Measurements from ENCODE around the gene SNX33.
"Not testable (repeated sequence)": the region's sequence is repeated elsewhere in the genome, so short reads cannot be mapped to it uniquely, and the experiment has no call there.

SNX33 gene

DNA sequence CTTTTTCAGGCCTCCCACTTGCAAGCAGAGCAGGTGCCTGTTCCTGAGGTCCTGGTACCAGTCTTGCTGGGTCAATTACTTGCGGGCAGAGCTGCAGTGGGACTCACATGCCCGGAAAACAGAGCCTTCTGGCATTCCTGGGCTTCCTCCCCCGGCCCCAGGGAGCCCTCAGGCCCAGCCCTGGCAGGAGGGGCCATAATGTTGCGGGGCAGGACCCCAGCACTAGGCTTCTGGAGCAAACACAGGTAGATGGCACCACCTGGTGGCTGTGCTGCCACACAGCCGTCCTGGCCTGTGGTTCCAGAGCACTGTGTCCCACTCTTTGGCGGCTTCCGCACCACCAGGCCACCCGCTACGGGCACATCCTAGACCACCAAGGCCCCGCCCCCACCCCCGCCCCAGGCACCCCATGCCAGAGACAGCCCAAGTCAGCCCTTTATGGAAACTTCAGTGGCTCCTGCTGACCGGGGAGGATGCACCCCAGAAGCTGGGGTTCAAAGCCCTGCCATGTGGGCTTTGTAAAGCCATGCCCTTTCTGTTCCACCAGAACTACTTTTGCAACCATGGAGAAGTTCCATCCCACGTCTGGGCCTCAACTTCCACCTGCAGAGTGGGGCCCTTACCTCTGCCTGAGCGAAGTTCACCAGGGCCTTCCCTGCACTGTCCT, 36.1 kb downstream of the SNX33 start:
- DNase-seq (ENCODE audit: low spot score): not testable (repeated sequence)

DNA sequence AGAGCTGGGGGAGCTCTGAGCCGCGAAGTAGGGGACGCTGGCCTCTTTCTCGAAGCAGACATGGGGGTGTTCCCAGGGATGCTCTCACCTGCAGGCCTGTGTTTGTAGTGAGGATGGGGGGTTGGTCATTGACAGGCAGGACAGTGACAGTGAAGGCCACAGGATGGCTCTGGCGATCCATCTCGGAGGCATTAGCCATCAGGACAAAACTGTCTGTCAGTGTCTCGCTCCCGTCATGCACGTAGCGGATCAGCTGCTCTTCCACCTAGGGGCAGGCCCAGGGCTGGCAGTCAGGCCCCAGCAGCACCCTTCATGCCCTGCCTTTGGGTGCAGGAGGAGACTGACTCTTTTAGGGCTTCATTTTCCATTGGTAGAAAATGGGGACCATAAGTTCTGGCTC, 36.9 kb downstream of the SNX33 start:
- no peak for DNase-seq (ENCODE audit: low spot score)

DNA sequence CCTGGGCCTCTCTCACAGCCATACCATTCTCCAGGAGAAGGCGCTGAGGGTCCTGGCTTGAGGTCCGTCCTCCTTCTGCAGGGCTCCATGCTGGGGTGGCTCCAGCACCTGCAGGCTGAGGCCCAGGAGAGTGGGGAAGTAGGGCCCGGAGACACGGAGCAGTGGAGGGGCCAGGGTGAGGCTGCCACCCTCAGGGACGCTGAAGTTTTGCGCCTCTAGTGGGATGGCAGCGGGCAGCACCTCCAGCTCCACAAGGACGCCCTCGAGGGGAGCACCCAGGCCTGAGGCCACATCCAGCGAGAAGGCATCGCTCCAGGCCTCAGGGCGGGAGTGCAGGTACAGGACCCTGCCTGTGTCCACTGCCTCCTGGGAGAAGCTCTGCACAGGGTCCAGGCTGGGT, 37.5 kb downstream of the SNX33 start:
- DNase-seq (ENCODE audit: low spot score): no peak

DNA sequence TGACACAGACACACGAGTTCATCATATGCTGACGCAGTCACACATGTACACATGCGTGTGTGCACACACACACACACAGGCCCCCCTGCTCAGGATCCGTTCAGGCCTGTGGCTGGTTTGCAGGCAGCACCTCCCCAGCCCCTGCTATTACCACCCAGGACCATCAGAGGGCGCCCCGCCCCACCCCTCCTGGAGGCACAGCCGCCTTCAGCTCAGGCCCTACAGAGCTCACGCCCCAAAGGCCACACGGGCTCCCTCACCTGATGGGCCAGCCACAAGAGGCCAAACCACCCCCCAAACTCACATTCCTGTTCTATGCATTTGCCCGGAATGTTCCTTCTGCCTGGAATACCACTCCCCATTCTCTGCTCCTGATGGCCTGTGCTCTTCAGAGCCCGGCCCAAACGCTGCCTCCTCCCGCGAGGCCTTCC, 38.5 kb downstream of the SNX33 start:
- not testable (repeated sequence) for DNase-seq (ENCODE audit: low spot score)

DNA sequence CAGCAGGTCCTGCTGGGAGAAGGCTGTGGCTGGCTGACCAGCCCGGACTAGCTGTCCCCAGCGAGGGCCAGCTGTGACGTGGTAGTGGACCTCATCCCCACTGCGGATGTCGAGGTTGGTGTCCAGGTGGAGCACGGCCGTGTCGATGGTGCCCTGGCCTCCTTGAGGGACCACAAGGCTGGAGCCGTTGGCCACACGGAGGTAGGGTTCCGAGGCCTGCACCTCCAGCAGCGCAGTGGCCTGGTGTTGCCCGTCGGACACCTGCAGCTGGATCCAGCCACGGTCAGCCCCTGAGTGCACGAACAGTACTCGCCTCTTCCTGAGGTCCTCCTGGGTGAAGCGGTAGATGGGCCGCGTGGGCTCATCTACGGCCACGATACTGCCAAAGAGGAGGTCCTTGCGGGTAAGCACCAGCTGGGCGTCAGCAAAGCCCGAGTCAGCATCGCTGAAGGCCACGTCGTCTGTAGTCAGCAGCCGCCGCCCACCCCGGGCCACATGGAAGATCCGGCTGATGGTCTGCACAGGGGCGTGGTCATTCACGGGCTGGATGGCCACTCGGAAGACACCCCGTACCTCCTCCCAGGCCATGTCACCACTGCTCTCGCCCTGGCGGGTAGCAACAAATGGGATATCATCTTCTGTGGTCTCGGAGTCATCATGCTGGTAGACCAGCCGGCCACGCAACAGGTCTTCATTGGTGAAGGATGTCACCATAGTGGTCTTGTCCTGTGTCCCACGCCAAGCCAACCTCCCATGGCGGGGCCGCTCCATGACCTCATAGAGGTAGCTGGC, 40.0 kb downstream of the SNX33 start:
- no peak for DNase-seq (ENCODE audit: low spot score)

DNA sequence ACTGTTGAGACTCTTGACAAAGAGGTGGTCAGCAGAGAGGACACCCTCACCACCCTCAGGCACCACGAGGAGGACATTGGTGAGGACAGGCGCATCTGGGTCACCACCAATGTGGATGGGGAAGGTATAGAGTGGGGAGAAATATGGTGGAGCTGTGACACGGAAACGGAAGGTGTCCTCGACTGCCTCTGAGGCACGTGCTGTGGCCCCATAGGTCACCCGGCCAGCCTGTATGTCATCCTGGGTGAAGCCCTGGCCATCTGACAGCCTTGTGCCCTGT, 40.5 kb downstream of the SNX33 start:
- no peak for DNase-seq (ENCODE audit: low spot score)

DNA sequence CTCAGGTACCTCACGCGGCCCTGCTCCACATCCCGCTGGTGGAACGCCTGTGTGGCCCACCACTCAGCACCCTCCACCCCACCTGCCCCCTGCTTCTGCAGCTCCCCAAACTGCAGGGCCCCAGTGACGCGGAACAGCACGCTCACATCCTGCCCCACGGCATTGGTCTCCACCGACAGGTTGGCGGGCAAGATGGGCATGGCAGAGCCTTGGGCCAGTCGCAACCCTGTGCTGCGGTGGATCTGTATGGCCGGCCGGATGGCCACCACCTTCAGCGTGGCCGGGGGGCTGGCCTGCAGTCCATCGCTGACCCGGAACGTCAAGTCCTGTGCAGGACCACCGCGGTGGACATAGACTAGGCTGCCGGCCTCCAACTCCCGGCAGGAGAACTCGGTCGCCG, 41.1 kb downstream of the SNX33 start:
- no peak for DNase-seq (ENCODE audit: low spot score)

DNA sequence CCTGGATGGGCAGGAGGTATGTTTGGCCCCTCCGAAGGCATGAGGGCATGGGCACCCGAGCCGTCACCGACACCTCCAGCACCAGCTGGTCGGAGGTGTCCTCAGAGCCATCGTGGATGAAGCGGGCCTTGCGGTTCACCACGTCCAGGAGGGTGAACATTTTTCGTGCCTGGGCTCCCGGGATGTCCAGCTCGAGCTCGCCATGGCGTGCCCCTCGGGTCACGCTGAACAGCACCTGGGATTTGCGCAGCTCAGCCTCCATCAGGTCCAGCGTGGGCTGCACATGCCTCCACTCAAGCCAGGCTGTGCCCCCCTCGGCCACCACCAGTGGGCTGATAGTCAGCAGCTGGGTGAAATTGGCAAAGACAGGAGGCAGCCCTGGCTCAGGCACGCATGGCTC, 41.7 kb downstream of the SNX33 start:
- DNase-seq (ENCODE audit: low spot score): not testable (repeated sequence)

DNA sequence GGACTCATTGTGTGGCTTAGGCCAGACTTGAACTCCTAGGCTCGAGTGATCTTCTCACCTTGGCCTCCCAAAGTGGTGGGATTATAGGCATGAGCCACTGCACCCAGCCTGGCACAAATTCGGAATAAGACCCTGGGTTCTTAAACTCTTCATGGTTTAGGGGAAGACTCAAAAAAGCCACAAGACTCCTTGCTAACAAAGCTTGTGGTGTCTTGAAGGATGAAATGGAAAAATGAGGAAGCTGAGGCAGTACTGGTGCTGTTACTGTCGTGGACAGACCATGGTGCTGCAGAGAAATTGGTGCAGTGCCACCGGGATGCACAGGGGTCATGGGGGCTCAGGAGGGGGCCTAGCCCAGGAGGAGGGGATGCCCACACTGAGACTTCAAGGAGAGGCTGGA, 44.6 kb downstream of the SNX33 start:
- not testable (repeated sequence) for DNase-seq (ENCODE audit: low spot score)

DNA sequence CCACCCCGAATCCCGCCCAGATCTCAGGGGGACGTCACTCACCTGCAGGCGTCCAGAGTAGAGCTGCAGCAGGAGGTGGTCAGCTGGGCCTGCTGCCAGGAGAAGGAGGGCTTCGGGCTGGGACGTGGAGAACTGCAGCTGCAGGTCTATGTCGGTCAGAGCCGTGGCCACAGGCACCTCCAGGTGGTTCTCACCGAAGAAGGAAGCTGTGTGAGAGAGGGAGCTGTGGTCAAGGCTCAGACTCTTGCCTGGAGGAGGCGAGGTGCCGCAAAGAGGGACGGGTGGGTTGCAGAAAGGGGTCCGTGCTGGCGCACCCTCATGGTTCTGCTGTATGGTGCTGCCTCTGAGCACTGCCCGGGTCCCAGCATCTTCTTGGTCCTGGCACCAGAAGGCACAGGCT, 45.3 kb downstream of the SNX33 start:
- DNase-seq (ENCODE audit: low spot score): not testable (repeated sequence)

DNA sequence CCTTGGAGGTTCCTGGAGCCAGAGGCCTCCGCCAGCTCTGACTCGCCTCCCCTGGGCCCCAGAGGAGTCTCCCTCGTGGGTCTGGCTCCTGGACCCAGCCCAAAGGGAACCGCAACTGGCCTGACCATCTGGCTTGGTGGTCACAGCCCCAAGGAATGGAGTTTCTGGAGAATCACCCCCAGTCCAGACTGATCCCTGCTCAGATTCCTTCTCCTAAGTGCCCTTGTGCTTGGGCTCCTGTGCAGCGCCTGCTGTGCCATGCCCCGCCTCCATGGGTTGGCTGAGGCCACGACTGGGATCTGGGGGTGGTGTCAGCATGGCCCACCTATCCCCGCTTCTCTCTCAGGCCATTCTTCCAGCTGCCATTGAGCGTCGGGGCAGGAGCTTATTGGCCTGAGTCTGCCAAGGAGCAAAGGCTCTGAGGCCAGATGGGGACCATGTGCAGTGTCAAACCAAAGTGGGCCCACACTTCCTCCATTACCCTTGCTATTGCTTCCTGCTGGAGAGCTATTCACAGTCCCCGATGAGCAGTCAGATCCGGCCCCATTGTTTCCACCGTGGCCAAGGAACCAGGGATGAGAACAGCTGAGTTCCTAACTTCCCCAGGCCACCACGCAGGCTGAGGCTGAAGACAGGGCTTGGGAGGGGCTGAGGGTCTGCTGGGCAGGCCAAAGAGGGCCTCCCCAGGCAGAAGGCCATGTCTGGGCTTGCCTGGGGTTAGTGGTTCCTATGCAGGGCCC, 46.0 kb downstream of the SNX33 start:
- no peak for DNase-seq (ENCODE audit: low spot score)

DNA sequence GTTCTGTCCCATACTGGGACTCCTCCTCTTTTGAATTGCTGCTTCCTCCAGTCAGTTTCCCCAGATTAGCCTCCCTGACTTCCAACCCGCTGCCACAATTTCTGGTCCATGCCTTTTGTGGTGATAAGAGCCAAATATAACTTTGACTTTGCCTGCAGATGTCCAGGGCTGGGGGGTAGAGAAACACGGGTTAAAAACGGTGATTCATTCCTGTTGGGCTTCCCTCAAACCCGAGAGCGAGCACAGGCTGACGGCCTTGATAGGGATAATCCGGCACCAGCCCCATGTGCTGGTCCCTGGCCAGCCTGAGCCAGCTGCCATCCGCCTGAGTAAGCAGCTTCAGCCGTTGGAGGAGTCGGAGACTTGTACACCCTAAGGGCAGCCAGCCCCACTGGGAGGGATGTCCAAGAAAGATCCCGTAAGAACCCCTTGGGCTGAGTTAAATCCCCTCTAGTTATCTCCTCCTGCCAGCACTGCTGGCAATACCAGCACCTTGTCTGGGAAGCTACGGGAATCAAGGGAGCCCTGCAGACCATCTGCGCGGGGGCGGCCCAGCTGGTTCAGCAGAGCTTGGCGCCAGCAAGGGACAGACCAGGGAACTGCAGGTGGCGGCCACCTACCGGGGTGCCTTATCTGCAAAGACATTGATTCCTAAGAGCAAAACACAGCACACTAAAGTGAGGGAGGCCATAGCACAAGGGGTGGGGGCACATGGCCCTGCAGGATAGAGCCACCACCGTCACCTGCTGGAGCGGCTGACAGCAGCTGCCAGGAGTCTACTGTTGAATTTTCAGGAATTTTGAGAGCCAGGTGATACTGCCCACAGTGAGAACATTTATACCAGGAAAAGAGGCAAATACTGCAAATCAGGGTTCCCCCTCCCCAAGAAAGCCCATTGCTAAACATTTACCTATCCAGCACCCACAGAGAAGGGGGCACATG, 46.8 kb downstream of the SNX33 start:
- peak; percentile 56 for DNase-seq (ENCODE audit: low spot score)

DNA sequence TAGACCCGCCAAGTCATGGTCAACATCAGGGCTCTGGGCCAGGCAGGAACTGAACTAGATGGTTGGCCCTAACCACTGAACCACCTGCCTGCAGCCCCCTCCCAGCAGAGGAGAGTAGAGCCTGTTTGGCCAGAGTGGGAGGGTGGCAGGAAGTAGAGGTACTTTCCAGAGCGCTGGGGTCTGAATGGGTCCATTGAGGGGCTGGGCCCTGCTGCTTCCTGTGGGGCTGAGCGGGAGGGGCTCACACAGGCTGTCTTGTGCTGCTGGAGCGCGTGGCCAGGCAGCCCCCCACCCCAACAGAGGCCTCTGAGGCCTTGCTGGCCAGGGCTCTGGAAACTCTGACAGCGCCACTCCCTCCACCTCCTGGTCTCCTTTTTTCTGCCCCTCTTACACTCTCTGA, 47.5 kb downstream of the SNX33 start:
- peak; percentile 66 for DNase-seq (ENCODE audit: low spot score)

DNA sequence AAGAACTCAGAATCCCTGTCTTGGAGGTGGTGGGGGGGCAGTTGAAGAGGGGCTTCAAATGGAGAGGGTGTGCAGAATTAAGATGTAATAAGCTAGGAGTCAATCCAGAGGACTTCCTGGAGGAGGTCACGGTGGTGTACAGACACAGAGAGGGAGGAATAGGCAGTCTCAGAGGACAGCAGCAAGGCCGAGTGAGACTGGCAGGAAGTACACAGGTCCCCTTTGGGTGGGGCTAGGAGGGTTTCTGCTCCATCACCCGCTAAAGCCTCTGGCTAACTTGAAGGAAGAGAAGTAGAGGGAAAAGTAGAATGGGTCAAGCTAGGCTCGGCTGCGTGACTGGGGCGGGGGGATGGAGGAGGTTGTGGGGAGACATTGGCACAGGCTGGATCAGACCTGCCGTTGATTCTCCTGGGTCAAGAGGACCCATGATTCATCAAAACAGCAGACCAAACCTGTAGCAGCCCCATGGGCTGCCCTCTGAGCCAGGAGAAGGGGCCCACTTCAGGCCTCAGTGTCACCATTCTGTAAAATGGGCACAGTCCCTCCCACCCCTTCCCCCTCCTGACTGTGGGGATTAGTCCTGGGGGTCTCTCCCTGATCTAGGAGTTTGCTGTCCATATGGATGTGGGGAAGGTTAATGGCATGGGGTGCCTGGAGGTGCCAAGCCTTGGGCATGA, 48.1 kb downstream of the SNX33 start:
- DNase-seq (ENCODE audit: low spot score): no peak

DNA sequence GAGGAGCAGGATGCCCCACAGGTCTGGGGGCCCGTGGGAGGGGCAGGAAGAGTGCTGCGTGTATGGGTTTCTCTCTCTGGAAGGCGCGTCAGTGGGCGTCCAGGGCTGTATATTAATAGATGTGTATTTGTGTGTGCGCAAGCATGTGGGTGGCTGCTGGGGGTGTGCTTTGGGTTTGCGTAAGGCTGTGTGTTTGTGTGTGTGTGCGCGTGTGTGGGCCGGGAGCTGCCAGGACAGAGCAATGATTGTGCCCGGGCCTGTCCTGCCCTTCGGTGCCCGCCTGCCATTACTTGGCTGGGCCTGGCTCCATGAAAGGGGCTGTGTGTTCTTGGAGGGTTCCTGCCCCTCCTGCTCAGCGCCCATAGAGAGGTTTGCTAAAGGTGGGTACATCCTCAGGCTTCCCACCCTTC, 48.6 kb downstream of the SNX33 start:
- peak; percentile 80 for DNase-seq (ENCODE audit: low spot score)

DNA sequence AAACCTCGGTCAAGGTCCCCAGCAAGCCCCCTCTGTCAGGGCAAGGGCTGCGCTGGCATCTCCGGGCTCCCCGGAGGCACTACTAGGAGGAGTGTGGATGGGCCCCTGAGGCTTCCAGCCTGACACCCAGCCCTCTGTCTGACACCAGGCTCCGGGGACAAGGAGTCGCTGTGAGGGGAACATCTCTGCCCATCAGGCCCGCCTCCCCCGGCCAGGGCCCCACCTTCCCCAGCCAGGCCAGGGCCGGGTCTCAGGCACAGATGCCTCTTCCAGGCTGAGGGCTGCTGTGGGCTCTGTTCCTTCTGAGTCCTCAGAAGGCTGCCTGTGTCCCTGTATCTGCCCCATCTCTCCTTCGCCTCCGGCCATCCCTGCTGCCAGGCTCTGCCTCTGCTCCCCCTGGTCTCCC, 49.1 kb downstream of the SNX33 start:
- DNase-seq (ENCODE audit: low spot score): no peak

DNA sequence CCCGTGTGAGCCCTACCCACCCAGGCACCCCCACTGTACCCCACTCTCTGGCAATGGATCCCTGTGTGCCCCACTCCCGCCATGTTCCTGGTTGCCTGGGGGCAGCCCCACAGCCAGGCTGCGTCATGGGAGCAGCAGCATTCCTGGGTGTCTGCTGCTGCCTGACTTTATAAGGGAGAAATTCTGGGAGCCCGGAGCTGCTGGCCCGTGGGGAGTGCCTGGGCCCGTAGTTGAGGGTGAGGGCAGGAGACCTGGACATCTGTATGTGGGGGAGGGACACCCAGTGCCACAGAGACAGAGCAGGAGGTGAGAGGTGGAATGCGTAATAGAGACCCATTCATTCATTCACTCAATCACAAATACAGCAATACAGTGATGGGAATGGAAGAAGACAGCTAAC, 49.8 kb downstream of the SNX33 start:
- no peak for DNase-seq (ENCODE audit: low spot score)

DNA sequence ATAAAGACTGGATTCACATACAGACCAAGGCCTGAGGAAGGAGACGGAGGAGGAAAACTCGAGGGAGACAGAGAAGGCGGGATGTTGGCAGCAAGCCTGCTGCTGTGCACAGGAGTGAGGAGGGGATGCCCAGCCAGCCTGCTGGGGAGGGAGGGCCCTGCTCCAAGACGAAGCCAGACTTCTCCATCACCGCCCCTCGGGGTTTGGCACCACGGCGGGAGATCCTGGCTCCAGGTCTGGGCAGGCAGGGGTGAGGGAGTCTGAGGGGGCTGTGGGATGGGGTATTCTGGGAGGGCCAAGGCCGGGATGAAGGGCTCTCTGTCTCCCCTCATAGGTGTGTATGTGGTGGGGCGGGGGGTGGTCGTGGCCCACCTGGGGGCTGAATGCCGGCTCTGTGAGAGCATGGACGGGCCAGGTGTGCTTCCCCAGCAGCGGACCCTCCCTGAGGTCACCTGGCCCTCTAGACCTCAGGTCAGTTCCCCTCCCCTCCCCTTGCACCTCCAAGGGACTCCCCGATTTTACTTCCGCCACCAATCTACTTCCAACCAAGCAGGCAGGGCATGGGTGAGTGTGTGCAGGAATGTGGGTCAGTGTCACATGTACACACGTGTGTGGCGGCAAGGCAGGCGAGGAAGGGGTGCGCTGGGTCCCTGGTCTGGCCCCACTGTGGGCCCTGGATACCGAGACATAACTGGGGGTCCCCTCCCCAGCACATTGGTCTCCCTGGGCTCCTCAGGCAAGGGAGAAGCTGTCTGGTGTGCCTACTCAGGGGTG, 50.4 kb downstream of the SNX33 start:
- not testable (repeated sequence) for DNase-seq (ENCODE audit: low spot score)

DNA sequence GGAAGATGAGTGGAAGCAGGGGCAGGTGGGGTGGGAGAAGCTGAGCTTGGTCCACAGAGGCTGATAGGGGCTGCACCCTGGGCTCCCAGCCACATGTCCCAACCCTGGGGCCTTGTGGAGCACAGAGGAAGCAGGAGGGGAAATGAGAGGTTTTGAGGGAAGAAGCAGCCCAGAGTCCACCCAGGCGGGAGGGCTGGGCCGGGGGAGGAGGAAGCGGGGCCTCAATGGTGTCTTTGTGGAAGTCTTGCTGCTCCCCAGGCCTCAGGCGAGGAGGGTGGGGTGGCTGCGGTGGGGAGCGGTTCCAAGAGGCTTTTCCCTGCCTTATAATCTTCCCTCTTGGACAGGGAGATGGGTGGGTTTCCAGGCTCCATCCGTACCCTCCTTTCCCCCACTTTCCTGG, 51.8 kb downstream of the SNX33 start:
- not testable (repeated sequence) for DNase-seq (ENCODE audit: low spot score)

DNA sequence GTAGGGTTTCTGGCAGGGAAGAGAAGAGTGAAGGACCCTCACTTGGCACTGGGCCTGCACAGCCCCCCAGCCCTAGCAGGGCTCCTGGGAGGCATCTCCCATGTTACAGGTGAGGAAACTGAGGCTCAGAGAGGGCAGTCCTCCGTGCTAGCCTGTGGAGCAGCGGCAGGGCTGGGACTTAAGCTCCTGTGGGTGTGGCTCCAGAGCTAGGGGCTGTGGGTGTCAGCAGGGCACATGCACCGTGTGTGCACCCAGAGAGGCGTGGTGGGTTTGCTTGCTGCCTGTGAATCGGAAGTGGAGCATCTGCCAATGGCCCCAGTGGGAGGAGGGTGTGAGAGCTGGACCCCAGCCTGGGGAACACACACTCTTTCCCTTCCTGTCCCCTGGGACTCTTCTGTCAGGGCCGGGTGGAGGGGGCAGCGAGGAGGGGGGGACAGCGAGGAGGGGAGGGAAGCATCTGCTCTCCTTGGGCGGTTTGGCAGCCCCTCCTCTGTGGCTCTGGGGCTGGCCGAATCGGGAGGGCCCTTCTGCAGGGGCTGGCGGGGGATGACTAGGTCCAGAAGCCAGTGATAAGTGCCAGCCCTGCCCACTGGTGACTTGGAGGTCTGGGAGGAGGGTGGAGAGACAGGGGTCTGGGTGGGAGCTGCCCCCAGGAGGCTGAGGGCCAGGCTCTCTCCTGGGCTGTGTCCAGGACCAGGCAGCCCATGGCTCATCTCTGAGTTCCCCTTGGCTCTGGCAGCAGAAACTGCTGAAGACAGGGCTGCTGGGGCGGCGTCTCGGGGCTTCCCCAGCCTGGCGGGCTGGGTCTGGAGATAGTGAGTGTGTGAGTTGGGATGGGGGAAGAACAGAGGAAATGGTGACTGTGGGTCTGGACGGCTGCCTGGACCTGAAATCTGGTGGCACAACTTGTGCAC, 52.5 kb downstream of the SNX33 start:
- not testable (repeated sequence) for DNase-seq (ENCODE audit: low spot score)
